K562 (cell line): Measurements from ENCODE around the gene ZNF800. TPM values are rescaled to one million over a fixed set of nuclear protein-coding genes. Genes with fewer than 3 reads are reported as not detected.

Experiments
- EGR1 ChIP-seq: fragments of 450-650 bp; conservative IDR thresholded peaks from 2 replicates; pipeline ENCODE4 v1.6.1; 2017; ENCODE audit warnings: mild to moderate bottlenecking
- ELF1 ChIP-seq: fragments of 200-800 bp; sonication (Bioruptor generic); IDR thresholded peaks from 2 replicates; pipeline ENCODE4 v1.6.1; 2016; ENCODE audit warnings: missing genetic modification characterization, missing compliant biosample characterization
- EP400 ChIP-seq: fragments of 450-650 bp; IDR thresholded peaks from 2 replicates; pipeline ENCODE4 v1.6.1; 2017; ENCODE audit warnings: antibody characterized with exemption, mild to moderate bottlenecking, moderate library complexity
- GABPB2 ChIP-seq: fragments of 250-450 bp; sonication (Bioruptor Pico); conservative IDR thresholded peaks from 2 replicates; pipeline ENCODE4 v1.5.1; 2021; ENCODE audit warnings: mild to moderate bottlenecking
- MCM3 ChIP-seq: fragments of 450-650 bp; IDR thresholded peaks from 2 replicates; pipeline ENCODE4 v1.6.1; 2016
- PML ChIP-seq: IDR thresholded peaks from 2 replicates; pipeline ENCODE4 v1.6.1; 2012; ENCODE audit warnings: low read length, inconsistent platforms
- SMARCB1 ChIP-seq: IDR thresholded peaks from 2 replicates; pipeline ENCODE4 v1.6.1; 2011; ENCODE audit warnings: improper control_type of control experiment, low read depth; ENCODE audit not compliant: insufficient read length
- SREBF2 ChIP-seq: sonication (generic); formaldehyde crosslinking; IDR thresholded peaks from 2 replicates; pipeline ENCODE4 v1.4.0; 2020; ENCODE audit warnings: mild to moderate bottlenecking, missing genetic modification reagents
- ZNF212 ChIP-seq: fragments of 450-650 bp; formaldehyde crosslinking; IDR thresholded peaks from 2 replicates; pipeline ENCODE4 v1.4.0; 2020; ENCODE audit warnings: mild to moderate bottlenecking
- ZNF77 ChIP-seq: fragments of 250-450 bp; sonication (Bioruptor Pico); IDR thresholded peaks from 2 replicates; pipeline ENCODE4 v1.5.0; 2020
- ZNF785 ChIP-seq: fragments of 250-450 bp; sonication (Bioruptor Pico); IDR thresholded peaks from 2 replicates; pipeline ENCODE4 v1.4.0; 2020; ENCODE audit warnings: mild to moderate bottlenecking
- polyA plus RNA-seq, 8 experiments: library from polyadenylated mRNA; depleted of rRNA in 4 of 8; stranded (reverse) in 5 of 8; unstranded in 3 of 8; fragments of >200 nt; fragmentation: Nextera tagmentation in 2 of 8; fragmentation: Illumina TruSeq in 1 of 8; extraction: Ambion mirVana in 2 of 8; extraction: Trizol in 1 of 8; gene quantifications; 2 replicates each; pipeline versions ENCODE4 v1.2.1 to v1.2.3, GENCODE V29; 2011 to 2014; ENCODE audit warnings: inconsistent platforms in 1 of 8, missing spikeins in 1 of 8
- total RNA-seq, 7 experiments: library from RNA; depleted of rRNA in 6 of 7; stranded (reverse); fragments of >200 nt in 6 of 7; fragmentation: Illumina TruSeq in 2 of 7; extraction: Trizol in 2 of 7; gene quantifications; 2 replicates each; pipeline versions ENCODE4 v1.2.1 to v1.2.3, GENCODE V29; 2011 to 2021; ENCODE audit warnings: low replicate concordance in 1 of 7
- TF ChIP-seq, protein P1 (sequence below): IDR thresholded peaks from 2 replicates; pipeline ENCODE4 v1.6.1; 2012; ENCODE audit warnings: low read depth, low read length, improper control_type of control experiment, borderline replicate concordance
- TF ChIP-seq, protein P2 (sequence below): sonication (generic); formaldehyde crosslinking; IDR thresholded peaks from 2 replicates; pipeline ENCODE4 v1.9.0; 2022; ENCODE audit warnings: mild to moderate bottlenecking, missing genetic modification reagents
- TF ChIP-seq, protein P3 (sequence below): sonication (generic); formaldehyde crosslinking; IDR thresholded peaks from 2 replicates; pipeline ENCODE4 v1.8.1; 2023; ENCODE audit warnings: mild to moderate bottlenecking, missing genetic modification reagents
- TF ChIP-seq, protein P4 (sequence below): fragments of 450-650 bp; formaldehyde crosslinking; IDR thresholded peaks from 2 replicates; pipeline ENCODE4 v1.4.0; 2020; ENCODE audit warnings: mild to moderate bottlenecking, moderate library complexity

Gene ZNF800
- total and polyA plus RNA-seq, 9 of the 15 experiments (the other 6 are each of a cell fraction or from before 2014, with no cell fraction given), result 7.5 to 58.3 (median 33.4) TPM

DNA sequence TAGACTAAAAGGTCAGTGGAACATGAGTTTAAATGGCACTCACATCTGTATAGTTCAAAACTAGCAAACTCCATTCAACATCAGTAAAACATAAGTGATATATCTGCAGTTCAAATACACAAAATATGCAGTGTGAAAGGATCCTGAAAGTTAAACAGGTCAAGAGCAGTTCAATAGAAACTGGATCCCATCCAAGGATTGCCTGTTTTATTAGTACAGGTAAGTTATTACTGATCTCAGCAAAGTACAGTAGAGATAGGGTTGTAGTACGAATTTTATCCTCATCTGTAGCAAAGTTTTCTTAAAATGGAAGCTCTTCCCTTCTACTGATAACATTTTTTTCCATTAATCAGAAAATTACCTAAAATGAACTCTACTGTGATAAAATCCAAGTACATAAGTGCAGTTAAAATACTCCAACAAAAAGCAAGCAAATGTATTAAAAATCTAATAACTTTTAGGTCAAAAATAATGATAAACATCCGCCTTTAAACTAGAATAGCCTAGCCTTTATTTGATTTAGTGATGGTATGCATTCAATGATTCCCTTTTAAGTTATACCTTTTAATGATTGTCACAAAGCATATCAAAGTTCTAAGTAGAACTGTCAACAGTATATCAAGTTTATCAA is 2.2 kb downstream of the ZNF800 start (continued):
- TF ChIP-seq, protein P1, sequence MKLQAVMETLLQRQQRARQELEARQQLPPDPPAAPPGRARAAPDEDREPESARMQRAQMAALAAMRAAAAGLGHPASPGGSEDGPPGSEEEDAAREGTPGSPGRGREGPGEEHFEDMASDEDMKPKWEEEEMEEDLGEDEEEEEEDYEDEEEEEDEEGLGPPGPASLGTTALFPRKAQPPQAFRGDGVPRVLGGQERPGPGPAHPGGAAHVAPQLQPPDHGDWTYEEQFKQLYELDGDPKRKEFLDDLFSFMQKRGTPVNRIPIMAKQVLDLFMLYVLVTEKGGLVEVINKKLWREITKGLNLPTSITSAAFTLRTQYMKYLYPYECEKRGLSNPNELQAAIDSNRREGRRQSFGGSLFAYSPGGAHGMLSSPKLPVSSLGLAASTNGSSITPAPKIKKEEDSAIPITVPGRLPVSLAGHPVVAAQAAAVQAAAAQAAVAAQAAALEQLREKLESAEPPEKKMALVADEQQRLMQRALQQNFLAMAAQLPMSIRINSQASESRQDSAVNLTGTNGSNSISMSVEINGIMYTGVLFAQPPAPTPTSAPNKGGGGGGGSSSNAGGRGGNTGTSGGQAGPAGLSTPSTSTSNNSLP, result no peak
- TF ChIP-seq SREBF2 (CRISPR knock-in tag) (no peak), GABPB2 (CRISPR knock-in tag) (no peak), ZNF212 (CRISPR knock-in tag) (no peak), ELF1 (tag) (no peak), EGR1 (no peak), EP400 (0 out of 2 replicates have a peak, but pooled peaks have one; percentile 4), PML (no peak; the same call in 1 of the 2 replicates), ZNF77 (CRISPR knock-in tag) (no peak), SMARCB1 (peak; percentile 90), ZNF785 (CRISPR knock-in tag) (no peak), MCM3 (no peak)
- TF ChIP-seq, protein P2, sequence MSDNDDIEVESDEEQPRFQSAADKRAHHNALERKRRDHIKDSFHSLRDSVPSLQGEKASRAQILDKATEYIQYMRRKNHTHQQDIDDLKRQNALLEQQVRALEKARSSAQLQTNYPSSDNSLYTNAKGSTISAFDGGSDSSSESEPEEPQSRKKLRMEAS (CRISPR knock-in tag), result no peak
- TF ChIP-seq, protein P3, sequence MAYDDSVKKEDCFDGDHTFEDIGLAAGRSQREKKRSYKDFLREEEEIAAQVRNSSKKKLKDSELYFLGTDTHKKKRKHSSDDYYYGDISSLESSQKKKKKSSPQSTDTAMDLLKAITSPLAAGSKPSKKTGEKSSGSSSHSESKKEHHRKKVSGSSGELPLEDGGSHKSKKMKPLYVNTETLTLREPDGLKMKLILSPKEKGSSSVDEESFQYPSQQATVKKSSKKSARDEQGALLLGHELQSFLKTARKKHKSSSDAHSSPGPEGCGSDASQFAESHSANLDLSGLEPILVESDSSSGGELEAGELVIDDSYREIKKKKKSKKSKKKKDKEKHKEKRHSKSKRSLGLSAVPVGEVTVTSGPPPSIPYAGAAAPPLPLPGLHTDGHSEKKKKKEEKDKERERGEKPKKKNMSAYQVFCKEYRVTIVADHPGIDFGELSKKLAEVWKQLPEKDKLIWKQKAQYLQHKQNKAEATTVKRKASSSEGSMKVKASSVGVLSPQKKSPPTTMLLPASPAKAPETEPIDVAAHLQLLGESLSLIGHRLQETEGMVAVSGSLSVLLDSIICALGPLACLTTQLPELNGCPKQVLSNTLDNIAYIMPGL (CRISPR knock-in tag), result no peak
- TF ChIP-seq, protein P4, sequence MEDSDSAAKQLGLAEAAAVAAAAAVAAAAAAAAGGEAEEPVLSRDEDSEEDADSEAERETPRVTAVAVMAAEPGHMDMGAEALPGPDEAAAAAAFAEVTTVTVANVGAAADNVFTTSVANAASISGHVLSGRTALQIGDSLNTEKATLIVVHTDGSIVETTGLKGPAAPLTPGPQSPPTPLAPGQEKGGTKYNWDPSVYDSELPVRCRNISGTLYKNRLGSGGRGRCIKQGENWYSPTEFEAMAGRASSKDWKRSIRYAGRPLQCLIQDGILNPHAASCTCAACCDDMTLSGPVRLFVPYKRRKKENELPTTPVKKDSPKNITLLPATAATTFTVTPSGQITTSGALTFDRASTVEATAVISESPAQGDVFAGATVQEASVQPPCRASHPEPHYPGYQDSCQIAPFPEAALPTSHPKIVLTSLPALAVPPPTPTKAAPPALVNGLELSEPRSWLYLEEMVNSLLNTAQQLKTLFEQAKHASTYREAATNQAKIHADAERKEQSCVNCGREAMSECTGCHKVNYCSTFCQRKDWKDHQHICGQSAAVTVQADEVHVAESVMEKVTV, result no peak
